ENCODE measurements around the gene SALL4. TPM values are rescaled to one million over a fixed set of nuclear protein-coding genes. Genes with fewer than 3 reads are reported as not detected.

SALL4 gene
- total RNA-seq, 1 experiment from 2014 or later: 0.49 TPM

DNA sequence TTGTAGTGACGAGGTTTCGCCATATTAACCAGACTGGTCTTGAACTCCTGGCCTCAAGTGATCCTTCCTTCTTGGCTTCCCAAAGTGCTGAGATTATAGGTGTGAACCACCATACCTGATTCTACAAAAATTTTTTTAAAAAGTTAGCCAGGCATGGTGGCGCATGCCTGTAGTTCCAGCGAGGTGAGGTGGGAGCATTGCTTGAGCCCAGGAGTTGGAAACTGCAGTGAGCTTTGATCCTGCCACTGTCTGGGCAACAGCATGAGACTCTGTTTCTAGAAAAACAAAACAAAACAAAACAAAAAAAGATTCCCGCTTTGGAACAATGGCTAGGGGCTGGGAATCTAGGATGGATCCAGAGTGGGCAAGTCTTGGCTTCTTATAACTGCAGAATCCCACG is 35.1 kb upstream of the SALL4 start:
- H3K4me3 Mint-ChIP-seq (ENCODE audit: unreplicated experiment): no peak overlapping the region
- no peaks in the 10 kb centered on the region for H3K9me3 Mint-ChIP-seq (ENCODE audit: unreplicated experiment)
- TF ChIP-seq, protein P1, sequence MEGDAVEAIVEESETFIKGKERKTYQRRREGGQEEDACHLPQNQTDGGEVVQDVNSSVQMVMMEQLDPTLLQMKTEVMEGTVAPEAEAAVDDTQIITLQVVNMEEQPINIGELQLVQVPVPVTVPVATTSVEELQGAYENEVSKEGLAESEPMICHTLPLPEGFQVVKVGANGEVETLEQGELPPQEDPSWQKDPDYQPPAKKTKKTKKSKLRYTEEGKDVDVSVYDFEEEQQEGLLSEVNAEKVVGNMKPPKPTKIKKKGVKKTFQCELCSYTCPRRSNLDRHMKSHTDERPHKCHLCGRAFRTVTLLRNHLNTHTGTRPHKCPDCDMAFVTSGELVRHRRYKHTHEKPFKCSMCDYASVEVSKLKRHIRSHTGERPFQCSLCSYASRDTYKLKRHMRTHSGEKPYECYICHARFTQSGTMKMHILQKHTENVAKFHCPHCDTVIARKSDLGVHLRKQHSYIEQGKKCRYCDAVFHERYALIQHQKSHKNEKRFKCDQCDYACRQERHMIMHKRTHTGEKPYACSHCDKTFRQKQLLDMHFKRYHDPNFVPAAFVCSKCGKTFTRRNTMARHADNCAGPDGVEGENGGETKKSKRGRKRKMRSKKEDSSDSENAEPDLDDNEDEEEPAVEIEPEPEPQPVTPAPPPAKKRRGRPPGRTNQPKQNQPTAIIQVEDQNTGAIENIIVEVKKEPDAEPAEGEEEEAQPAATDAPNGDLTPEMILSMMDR (IDR thresholded peaks at IDR 0.05; ENCODE audit: unreplicated experiment): no peak
- CTCF ChIA-PET: no interaction called here
- no peaks in the 10 kb centered on the region for H3K36me3 Mint-ChIP-seq (ENCODE audit: insufficient read depth, unreplicated experiment)
- POLR2A ChIA-PET: no interaction called here
- H3K27me3 Mint-ChIP-seq (ENCODE audit: insufficient read depth, unreplicated experiment): peaks cover under 1% of the 10 kb centered on the region
- intact Hi-C loops (cut with micrococcal nuclease): no loop called here
- no peaks in the 10 kb centered on the region for H3K4me1 Mint-ChIP-seq (ENCODE audit: insufficient read depth, unreplicated experiment)
- no TSS peak for BruUV-seq (replicated peaks)
- no peak overlapping the region for H3K27ac Mint-ChIP-seq (ENCODE audit: low read depth, unreplicated experiment)
- DNase-seq (ENCODE audit: unreplicated experiment): no peak

DNA sequence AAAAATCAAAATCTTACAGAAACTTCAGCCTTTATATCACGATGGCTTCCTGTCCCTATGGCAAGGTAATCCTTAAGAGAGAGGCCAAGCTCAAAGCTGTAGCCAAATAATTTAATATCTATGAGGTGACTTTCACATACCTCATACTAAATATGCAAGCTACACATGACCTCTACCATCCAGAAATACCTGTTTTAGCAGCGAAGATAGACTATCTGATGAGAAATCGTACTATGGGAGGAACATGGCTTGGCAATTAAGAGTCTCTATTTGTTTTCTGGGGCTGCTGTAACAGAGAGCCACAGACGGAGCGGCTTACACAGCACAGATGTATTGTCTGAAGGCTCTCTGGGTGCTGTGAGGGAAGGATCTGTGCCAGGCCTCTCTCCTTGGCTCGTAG is 31.0 kb upstream of the SALL4 start:
- no TSS peak for BruUV-seq (replicated peaks)
- intact Hi-C loops (cut with micrococcal nuclease): no loop called here
- POLR2A ChIA-PET: no interaction called here
- H3K27ac Mint-ChIP-seq (ENCODE audit: low read depth, unreplicated experiment): no peak overlapping the region
- H3K4me1 Mint-ChIP-seq (ENCODE audit: insufficient read depth, unreplicated experiment): no peaks in the 10 kb centered on the region
- no peaks in the 10 kb centered on the region for H3K27me3 Mint-ChIP-seq (ENCODE audit: insufficient read depth, unreplicated experiment)
- no peaks in the 10 kb centered on the region for H3K9me3 Mint-ChIP-seq (ENCODE audit: unreplicated experiment)
- no peaks in the 10 kb centered on the region for H3K36me3 Mint-ChIP-seq (ENCODE audit: insufficient read depth, unreplicated experiment)
- CTCF ChIA-PET: interaction anchor here (0.9 kb wide), 1 partner anchor 132 kb away, joined by 3 read pairs; no protein-coding TSS in a partner anchor
- no peak overlapping the region for H3K4me3 Mint-ChIP-seq (ENCODE audit: unreplicated experiment)
- TF ChIP-seq, protein P1 (IDR thresholded peaks at IDR 0.05; ENCODE audit: unreplicated experiment): no peak
- DNase-seq (ENCODE audit: unreplicated experiment): no peak

DNA sequence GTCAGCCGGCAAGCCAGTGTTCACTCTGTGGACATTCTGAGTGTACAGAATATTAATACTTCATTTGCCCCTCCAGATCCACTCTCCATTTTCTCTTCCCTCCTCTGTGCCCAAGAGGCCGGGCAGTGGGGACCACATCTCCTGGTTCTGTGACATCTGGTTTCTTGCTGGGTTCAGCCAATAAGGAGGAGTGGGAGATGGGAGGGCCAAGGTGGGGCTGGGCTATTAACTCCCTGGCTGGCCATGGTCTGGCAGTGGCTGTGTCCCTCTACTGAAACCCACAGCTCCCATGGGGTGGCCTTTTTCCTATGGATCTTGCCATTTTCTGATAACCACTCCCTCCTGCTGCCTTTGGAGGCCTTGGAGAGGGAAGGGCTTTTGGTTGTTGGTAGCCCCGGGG is 30.0 kb upstream of the SALL4 start:
- H3K4me3 Mint-ChIP-seq (ENCODE audit: unreplicated experiment): no peak overlapping the region
- no TSS peak for BruUV-seq (replicated peaks)
- CTCF ChIA-PET: no interaction called here
- no peaks in the 10 kb centered on the region for H3K27me3 Mint-ChIP-seq (ENCODE audit: insufficient read depth, unreplicated experiment)
- TF ChIP-seq, protein P1 (IDR thresholded peaks at IDR 0.05; ENCODE audit: unreplicated experiment): no peak
- H3K9me3 Mint-ChIP-seq (ENCODE audit: unreplicated experiment): no peaks in the 10 kb centered on the region
- POLR2A ChIA-PET: no interaction called here
- H3K27ac Mint-ChIP-seq (ENCODE audit: low read depth, unreplicated experiment): no peak overlapping the region
- no peaks in the 10 kb centered on the region for H3K36me3 Mint-ChIP-seq (ENCODE audit: insufficient read depth, unreplicated experiment)
- intact Hi-C loops (cut with micrococcal nuclease): no loop called here
- DNase-seq (ENCODE audit: unreplicated experiment): no peak
- H3K4me1 Mint-ChIP-seq (ENCODE audit: insufficient read depth, unreplicated experiment): no peaks in the 10 kb centered on the region

DNA sequence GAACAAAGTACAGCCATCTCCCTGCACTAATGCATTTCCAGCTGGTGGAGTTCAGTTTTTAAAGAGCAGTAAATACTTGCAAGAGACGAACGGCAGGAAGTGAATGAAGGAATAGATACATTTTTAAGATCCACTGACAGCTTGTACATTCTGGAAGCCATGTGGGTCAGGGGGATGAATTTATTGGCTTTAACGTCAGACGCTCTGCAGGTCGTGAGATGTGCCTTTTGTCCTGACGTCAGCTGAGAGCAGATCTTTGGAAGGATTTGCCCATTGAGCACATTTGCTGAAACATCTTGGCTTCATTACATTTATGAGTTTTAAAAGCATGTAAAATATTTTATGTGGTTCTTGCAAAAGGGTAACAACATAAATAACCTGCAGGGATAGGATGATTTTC is 29.5 kb upstream of the SALL4 start:
- no peaks in the 10 kb centered on the region for H3K4me1 Mint-ChIP-seq (ENCODE audit: insufficient read depth, unreplicated experiment)
- no peaks in the 10 kb centered on the region for H3K27me3 Mint-ChIP-seq (ENCODE audit: insufficient read depth, unreplicated experiment)
- ChIA-PET POLR2A (no interaction called here), CTCF (no interaction called here)
- TF ChIP-seq, protein P1 (IDR thresholded peaks at IDR 0.05; ENCODE audit: unreplicated experiment): no peak
- H3K9me3 Mint-ChIP-seq (ENCODE audit: unreplicated experiment): no peaks in the 10 kb centered on the region
- DNase-seq (ENCODE audit: unreplicated experiment): no peak
- intact Hi-C loops (cut with micrococcal nuclease): no loop called here
- H3K36me3 Mint-ChIP-seq (ENCODE audit: insufficient read depth, unreplicated experiment): no peaks in the 10 kb centered on the region
- H3K4me3 Mint-ChIP-seq (ENCODE audit: unreplicated experiment): no peak overlapping the region
- no peak overlapping the region for H3K27ac Mint-ChIP-seq (ENCODE audit: low read depth, unreplicated experiment)
- no TSS peak for BruUV-seq (replicated peaks)
